ENCODE measurements around the gene PRPF19.

The PRPF19 gene

GRCh38 chr11:60902625-60903024 is 3.8 kb downstream of the PRPF19 start:
- DNase-seq, result no peak

- DNase-seq, result no peak
These were observed 5.5 kb downstream of the PRPF19 start for GRCh38 chr11:60900673-60901404.

GRCh38 chr11:60899977-60900376 is 6.4 kb downstream of the PRPF19 start:
- DNase-seq, result no peak

GRCh38 chr11:60899046-60899936 is 7.1 kb downstream of the PRPF19 start:
- DNase-seq, result peak; percentile 13 to 42

GRCh38 chr11:60897496-60897895 is 8.9 kb downstream of the PRPF19 start:
- DNase-seq, result no peak

GRCh38 chr11:60895687-60896086 is 10.7 kb downstream of the PRPF19 start:
- DNase-seq, result no peak

GRCh38 chr11:60891103-60891741 is 15.2 kb downstream of the PRPF19 start:
- no peak for DNase-seq

GRCh38 chr11:60890696-60891095 is 15.7 kb downstream of the PRPF19 start:
- DNase-seq, result no peak

- DNase-seq, result no peak
These were observed 16.5 kb downstream of the PRPF19 start for GRCh38 chr11:60889869-60890311.

- DNase-seq, result peak; percentile 24 to 29
These were observed 18.8 kb downstream of the PRPF19 start for GRCh38 chr11:60887556-60887955.

GRCh38 chr11:60880643-60881282 is 25.6 kb downstream of the PRPF19 start:
- DNase-seq, result peak in 1 of 2 experiments; percentile 10

- DNase-seq, result no peak
These were observed 26.3 kb downstream of the PRPF19 start for GRCh38 chr11:60879971-60880588.

- no peak for DNase-seq
These were observed 27.3 kb downstream of the PRPF19 start for GRCh38 chr11:60879104-60879503.

- DNase-seq, result no peak
These were observed 27.9 kb downstream of the PRPF19 start for GRCh38 chr11:60878245-60879101.

- no peak for DNase-seq
These were observed 30.3 kb downstream of the PRPF19 start for GRCh38 chr11:60876168-60876485.

GRCh38 chr11:60875366-60876167 is 30.8 kb downstream of the PRPF19 start:
- no peak for DNase-seq

GRCh38 chr11:60874421-60875365 is 31.7 kb downstream of the PRPF19 start:
- no peak for DNase-seq

- DNase-seq, result no peak
These were observed 32.9 kb downstream of the PRPF19 start for GRCh38 chr11:60873533-60873932.

- DNase-seq, result no peak
These were observed 33.3 kb downstream of the PRPF19 start for GRCh38 chr11:60872961-60873524.

Measured in NCI-H1930 (cell line).